K562 (cell line): ENCODE measurements around the gene C19orf85. TPM values are rescaled to one million over a fixed set of nuclear protein-coding genes. Genes with fewer than 3 reads are reported as not detected.

ENCODE experiments used
- ATAC-seq: fragments of 200-7000 bp; cut with Tn5 transposase; 3 replicates; pipeline ENCODE4 v1.9.1; 2020; ENCODE audit warnings: moderate library complexity
- BruUV-seq: library from RNA; stranded (reverse); fragments of 400-500 nt; replicated peaks from 2 replicates; lab custom pipeline; 2021; lab: Mats Ljungman, UMichigan
- CTCF ChIA-PET: fragments of 300-600 bp; formaldehyde crosslinking; extraction: SDS; loops from one replicate; lab custom pipeline; 2021; ENCODE audit warnings: low intra/inter-chr PET ratio; lab: Yijun Ruan, JAX
- POLR2A ChIA-PET: fragments of 300-600, 350-650 bp; sonication (Branson Sonifier 250); formaldehyde crosslinking; extraction: SDS; loops from one replicate; lab custom pipeline; 2021; ENCODE audit warnings: antibody characterized with exemption, inconsistent platforms; lab: Yijun Ruan, JAX
- DNase-seq, 4 experiments: peaks; one replicate each; pipeline versions ENCODE4 v3.0.0 to v3.0.0-alpha.2; 2011 to 2018; ENCODE audit warnings: low spot score in 3 of 4, mixed read lengths in 3 of 4; ENCODE audit errors: extremely low read depth in 1 of 4
- FAIRE-seq: peaks from 2 replicates; lab custom pipeline; 2011; peaks lifted over from hg19 to GRCh38; lab: Jason Lieb, UNC
- H2AFZ ChIP-seq: 2 replicates; pipeline ENCODE4 v1.6.0; 2011; ENCODE audit warnings: low read depth, low read length, control low read depth, inconsistent platforms
- H3K27ac ChIP-seq: fragments of 200-600 bp; 3 replicates; pipeline ENCODE4 v1.8.0; 2011; ENCODE audit warnings: low read depth, mild to moderate bottlenecking, control low read depth, inconsistent platforms, low read length, moderate library complexity, mixed read lengths; ENCODE audit errors: extremely low read depth
- H3K27me3 ChIP-seq, 2 experiments: fragments of 300-600 bp in 1 of 2; 2 replicates in 1 of 2; 3 replicates in 1 of 2; pipeline versions ENCODE4 v1.6.0 to v1.8.0; 2011; ENCODE audit warnings: inconsistent platforms in 2 of 2, low read length in 2 of 2, mild to moderate bottlenecking in 1 of 2, mixed read lengths in 1 of 2, moderate library complexity in 1 of 2; ENCODE audit not compliant: control insufficient read depth in 2 of 2, insufficient read depth in 2 of 2
- H3K36me3 ChIP-seq: fragments of 300-600 bp; 3 replicates; pipeline ENCODE4 v1.8.0; 2011; ENCODE audit warnings: mild to moderate bottlenecking, low read length, inconsistent platforms; ENCODE audit not compliant: control insufficient read depth, insufficient read depth
- H3K4me1 ChIP-seq, 2 experiments: fragments of 200-600 bp in 1 of 2; replicated peaks in 1 of 2; 2 replicates in 1 of 2; 3 replicates in 1 of 2; pipeline versions ENCODE4 v1.5.1 to v1.8.0; 2011; ENCODE audit warnings: inconsistent platforms in 2 of 2, low read length in 2 of 2, mild to moderate bottlenecking in 1 of 2, mixed read lengths in 1 of 2, moderate library complexity in 1 of 2; ENCODE audit not compliant: control insufficient read depth in 2 of 2, insufficient read depth in 2 of 2
- H3K4me2 ChIP-seq: 2 replicates; pipeline ENCODE4 v1.6.1; 2011; ENCODE audit warnings: low read length, control low read depth, inconsistent platforms, mixed read lengths; ENCODE audit not compliant: insufficient read depth
- H3K4me3 ChIP-seq: fragments of 200-600 bp; sonication (generic), shearing (Covaris generic); 2 replicates; pipeline ENCODE4 v1.5.1; 2016; ENCODE audit warnings: control low read depth, inconsistent platforms
- H3K79me2 ChIP-seq: fragments of 200-600 bp; 3 replicates; pipeline ENCODE4 v1.8.0; 2011; ENCODE audit warnings: low read length, inconsistent platforms; ENCODE audit not compliant: control insufficient read depth, insufficient read depth
- H3K9ac ChIP-seq, 2 experiments: 2 replicates each; pipeline versions ENCODE4 v1.6.0 to v1.6.1; 2011; ENCODE audit warnings: low read depth in 2 of 2, low read length in 2 of 2, control low read depth in 1 of 2, inconsistent platforms in 1 of 2, mild to moderate bottlenecking in 1 of 2, mixed read lengths in 1 of 2; ENCODE audit not compliant: insufficient read depth in 1 of 2
- H3K9me1 ChIP-seq: one replicate; pipeline ENCODE4 v1.6.0; 2011; ENCODE audit warnings: inconsistent platforms, mild to moderate bottlenecking, low read length, moderate library complexity; ENCODE audit not compliant: control insufficient read depth, insufficient read depth
- H3K9me3 ChIP-seq: replicated peaks from 2 replicates; pipeline ENCODE4 v1.5.1; 2011; ENCODE audit warnings: low read depth, low read length, inconsistent platforms; ENCODE audit not compliant: control insufficient read depth, insufficient read depth
- H4K20me1 ChIP-seq: replicated peaks from 2 replicates; pipeline ENCODE4 v1.6.1; 2011; ENCODE audit warnings: low read length, inconsistent platforms, mixed read lengths; ENCODE audit not compliant: control insufficient read depth, insufficient read depth
- ASH1L ChIP-seq: fragments of 450-650 bp; IDR thresholded peaks from 2 replicates; pipeline ENCODE4 v1.6.1; 2018; ENCODE audit warnings: borderline replicate concordance, mild to moderate bottlenecking, low read depth; ENCODE audit not compliant: partially characterized antibody
- CAMTA2 ChIP-seq: fragments of 250-450 bp; sonication (Bioruptor Pico); conservative IDR thresholded peaks from 2 replicates; pipeline ENCODE4 v1.5.1; 2022
- CREB3L1 ChIP-seq: fragments of 450-650 bp; IDR thresholded peaks from 2 replicates; pipeline ENCODE4 v1.6.1; 2014; ENCODE audit warnings: low read depth, mild to moderate bottlenecking, moderate library complexity, borderline replicate concordance
- GABPA ChIP-seq: fragments of 200-800 bp; sonication (Bioruptor generic); conservative IDR thresholded peaks from 2 replicates; pipeline ENCODE4 v1.6.1; 2016; ENCODE audit warnings: low read depth, missing genetic modification characterization, missing compliant biosample characterization
- HDAC1 ChIP-seq, 2 experiments: fragments of 450-650 bp; IDR thresholded peaks; 2 replicates each; pipeline ENCODE4 v1.6.1; 2016 to 2017; ENCODE audit warnings: inconsistent platforms in 1 of 2, mild to moderate bottlenecking in 1 of 2, moderate library complexity in 1 of 2
- MAFG ChIP-seq: fragments of 450-650 bp; conservative IDR thresholded peaks from 2 replicates; pipeline ENCODE4 v1.6.1; 2016; ENCODE audit warnings: missing genetic modification characterization, missing compliant biosample characterization
- MAX ChIP-seq: sonication (generic); formaldehyde crosslinking; IDR thresholded peaks from 2 replicates; pipeline ENCODE4 v1.9.0; 2022; ENCODE audit warnings: mild to moderate bottlenecking, missing genetic modification reagents
- SMARCB1 ChIP-seq: IDR thresholded peaks from 2 replicates; pipeline ENCODE4 v1.6.1; 2011; ENCODE audit warnings: improper control_type of control experiment, low read depth; ENCODE audit not compliant: insufficient read length
- ZBTB17 ChIP-seq: fragments of 450-650 bp; formaldehyde crosslinking; IDR thresholded peaks from 2 replicates; pipeline ENCODE4 v1.4.0; 2020; ENCODE audit warnings: mild to moderate bottlenecking
- ZBTB7A ChIP-seq: IDR thresholded peaks from 2 replicates; pipeline ENCODE4 v1.6.1; 2011; ENCODE audit warnings: low read depth, mild to moderate bottlenecking, low read length, moderate library complexity, borderline replicate concordance; ENCODE audit not compliant: control insufficient read depth
- ZNF140 ChIP-seq: fragments of 250-450 bp; sonication (Bioruptor Pico); IDR thresholded peaks from 2 replicates; pipeline ENCODE4 v1.8.0; 2021; ENCODE audit warnings: moderate library complexity, mild to moderate bottlenecking, inconsistent platforms
- ZNF184 ChIP-seq: sonication (generic); formaldehyde crosslinking; IDR thresholded peaks from 2 replicates; pipeline ENCODE4 v1.5.0; 2020; ENCODE audit warnings: missing genetic modification reagents
- ZNF75A ChIP-seq: fragments of 450-650 bp; formaldehyde crosslinking; IDR thresholded peaks from 2 replicates; pipeline ENCODE4 v1.4.0; 2020; ENCODE audit warnings: mild to moderate bottlenecking
- WGBS: fragments of 100-300 bp; shearing (Covaris generic); methylation state at CpG from one replicate; pipeline ENCODE4 v1.1.6; 2016; ENCODE audit warnings: low coverage, mixed read lengths; ENCODE audit not compliant: insufficient coverage; ENCODE audit errors: missing lambda C conversion rate; 5-methylcytosine and 5-hydroxymethylcytosine counted together
- in situ Hi-C: fragments of 300-500 bp; cut with MboI; formaldehyde crosslinking; loops from 4 replicates; pipeline ENCODE4 v1.15.0; 2018; ENCODE audit warnings: inconsistent platforms, mixed read lengths
- intact Hi-C: fragments of 100-400 bp; cut with micrococcal nuclease; formaldehyde crosslinking; loops from 2 replicates; pipeline ENCODE4 v1.14.2; 2022
- polyA plus RNA-seq, 8 experiments: library from polyadenylated mRNA; depleted of rRNA in 4 of 8; stranded (reverse) in 5 of 8; unstranded in 3 of 8; fragments of >200 nt; fragmentation: Nextera tagmentation in 2 of 8; fragmentation: Illumina TruSeq in 1 of 8; extraction: Ambion mirVana in 2 of 8; extraction: Trizol in 1 of 8; gene quantifications; 2 replicates each; pipeline versions ENCODE4 v1.2.1 to v1.2.3, GENCODE V29; 2011 to 2014; ENCODE audit warnings: inconsistent platforms in 1 of 8, missing spikeins in 1 of 8
- total RNA-seq, 7 experiments: library from RNA; depleted of rRNA in 6 of 7; stranded (reverse); fragments of >200 nt in 6 of 7; fragmentation: Illumina TruSeq in 2 of 7; extraction: Trizol in 2 of 7; gene quantifications; 2 replicates each; pipeline versions ENCODE4 v1.2.1 to v1.2.3, GENCODE V29; 2011 to 2021; ENCODE audit warnings: low replicate concordance in 1 of 7

The C19orf85 gene
- total and polyA plus RNA-seq, 9 of the 15 experiments (the other 6 are each of a cell fraction or from before 2014, with no cell fraction given) = not detected

- Histone ChIP-seq H3K9me3 (no peaks in the 10 kb centered on the region), H3K9ac (no peak overlapping the region; a peak in 1 of 4 replicates), H3K36me3 (peaks cover 6% of the 10 kb centered on the region; the same call in 2 of the 3 replicates), H3K27me3 (peaks cover 2 to 27% of the 10 kb centered on the region in 2 experiments), H2AFZ (no peak overlapping the region), H3K4me3 (no peak overlapping the region), H3K4me2 (no peak overlapping the region), H3K9me1 (no peaks in the 10 kb centered on the region), H4K20me1 (no peaks in the 10 kb centered on the region; the same call in 1 of the 2 replicates), H3K4me1 (peaks cover 3 to 60% of the 10 kb centered on the region in 2 experiments), H3K79me2 (no peaks in the 10 kb centered on the region), H3K27ac (no peak overlapping the region)
- TF ChIP-seq CREB3L1 (no peak), SMARCB1 (no peak), MAX (CRISPR knock-in tag) (0 out of 2 replicates have a peak, but pooled peaks have one; percentile 14), ZNF140 (CRISPR knock-in tag) (no peak), ZBTB7A (peak; percentile 38; the same call in 1 of the 2 replicates), HDAC1 (IDR thresholded peaks at IDR 0.05) (no peak), ASH1L (no peak), MAFG (tag) (no peak), GABPA (tag) (no peak), ZNF75A (CRISPR knock-in tag) (no peak), CAMTA2 (CRISPR knock-in tag) (no peak), ZNF184 (no peak), ZBTB17 (CRISPR knock-in tag) (no peak)
- in situ Hi-C loops (loop anchor here (25.0 kb wide), 1 partner anchor 787 kb away; the partner anchor contains the start of gene LILRB4), intact Hi-C loops (no loop called here)
- FAIRE-seq (no peak), ATAC-seq (no peak), DNase-seq (no peak)
- 45% methylated on average over 12 of the region's 16 CpGs for WGBS
- POLR2A ChIA-PET = interaction anchor here (0.6 kb wide), 1 partner anchor 28 kb away, joined by 3 read pairs; no protein-coding TSS in a partner anchor
- CTCF ChIA-PET = no interaction called here
- no TSS peak for BruUV-seq
Measured at GRCh38 chr19:55449469-55449868, 15.1 kb downstream of the C19orf85 start.
